GM21576 (cell line): Measurements from ENCODE around the gene PHGDH.
"Not testable (repeated sequence)": the region's sequence is repeated elsewhere in the genome, so short reads cannot be mapped to it uniquely, and the experiment has no call there.

ENCODE experiments used
- ATAC-seq: cut with Tn5 transposase; IDR thresholded peaks from one replicate; pipeline ENCODE4 v1.9.1; 2021; ENCODE audit warnings: mild to moderate bottlenecking, moderate library complexity; ENCODE audit not compliant: unreplicated experiment

Gene PHGDH

DNA sequence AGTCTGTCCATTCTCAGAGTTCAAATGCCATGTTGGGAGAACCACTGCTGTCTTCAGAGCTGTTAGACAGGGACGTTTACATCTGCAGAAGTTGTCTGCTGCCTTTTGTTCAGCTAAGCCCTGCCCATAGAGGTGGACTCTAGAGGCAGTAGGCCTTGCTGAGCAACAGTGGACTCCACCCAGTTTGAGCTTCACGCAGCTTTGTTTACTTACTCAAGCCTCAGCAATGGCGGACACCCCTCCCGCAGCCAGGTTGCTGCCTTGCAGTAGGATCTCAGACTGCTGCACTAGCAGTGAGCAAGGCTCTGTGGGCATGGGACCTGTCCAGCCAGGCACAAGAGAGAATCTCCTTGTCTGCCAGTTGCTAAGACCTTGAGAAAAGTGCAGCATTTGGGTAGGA, 14.9 kb upstream of the PHGDH start:
- ATAC-seq, result not testable (repeated sequence)

DNA sequence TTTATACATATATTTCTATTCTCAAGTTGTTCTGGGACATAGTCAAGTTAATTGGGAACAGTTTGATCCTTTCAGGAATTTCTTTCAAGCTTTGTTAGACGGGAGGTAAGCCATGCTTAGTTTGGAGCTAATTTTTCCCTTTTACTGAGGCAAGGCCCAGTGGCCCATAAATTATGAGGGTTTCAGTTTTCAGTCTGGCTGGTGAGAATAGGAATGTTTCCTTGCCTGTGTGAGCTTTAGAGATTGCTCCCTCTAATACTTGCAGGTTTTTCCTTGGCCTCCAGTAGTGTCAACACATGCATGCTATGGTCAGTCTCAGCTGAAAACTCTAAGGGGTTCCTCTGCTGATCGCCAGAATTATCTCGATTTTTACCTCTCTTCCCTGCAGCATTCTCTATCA, 14.1 kb upstream of the PHGDH start:
- no peak for ATAC-seq

DNA sequence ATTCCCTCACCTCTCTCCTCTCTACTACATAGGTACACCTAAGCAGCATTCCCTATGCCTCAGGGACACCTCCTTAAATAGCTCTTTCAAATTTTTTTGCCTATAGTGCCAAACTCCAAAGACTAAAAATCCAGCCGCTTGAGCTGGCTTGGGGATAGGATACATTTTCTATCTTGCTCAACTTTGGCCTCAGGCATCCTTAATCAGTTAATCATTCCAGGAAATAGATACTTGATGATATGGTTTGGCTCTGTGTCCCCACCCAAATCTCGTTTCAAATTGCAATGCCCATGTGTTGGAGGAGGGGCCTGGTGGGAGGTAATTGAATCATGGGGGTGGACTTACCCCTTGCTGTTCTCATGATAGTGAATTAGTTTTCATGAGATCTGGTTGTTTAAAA, 11.4 kb upstream of the PHGDH start:
- no peak for ATAC-seq

DNA sequence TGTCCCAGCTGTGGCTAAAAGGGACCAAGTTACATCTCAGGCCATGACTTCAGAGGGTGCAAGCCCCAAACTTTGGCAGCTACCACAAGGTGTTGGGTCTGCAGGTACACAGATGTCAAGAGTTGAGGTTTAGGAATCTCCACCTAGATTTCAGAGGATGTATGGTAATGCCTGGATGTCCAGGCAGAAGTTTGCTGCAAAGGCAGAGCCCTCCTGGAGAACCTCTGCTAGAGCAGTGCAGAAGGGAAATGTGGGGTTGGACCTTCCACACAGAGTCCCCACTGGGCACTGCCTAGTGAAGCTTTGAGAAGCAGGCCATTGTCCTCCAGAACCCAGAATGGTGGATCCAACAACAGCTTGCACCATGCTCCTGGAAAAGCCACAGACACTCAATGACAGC, 10.1 kb upstream of the PHGDH start:
- no peak for ATAC-seq

DNA sequence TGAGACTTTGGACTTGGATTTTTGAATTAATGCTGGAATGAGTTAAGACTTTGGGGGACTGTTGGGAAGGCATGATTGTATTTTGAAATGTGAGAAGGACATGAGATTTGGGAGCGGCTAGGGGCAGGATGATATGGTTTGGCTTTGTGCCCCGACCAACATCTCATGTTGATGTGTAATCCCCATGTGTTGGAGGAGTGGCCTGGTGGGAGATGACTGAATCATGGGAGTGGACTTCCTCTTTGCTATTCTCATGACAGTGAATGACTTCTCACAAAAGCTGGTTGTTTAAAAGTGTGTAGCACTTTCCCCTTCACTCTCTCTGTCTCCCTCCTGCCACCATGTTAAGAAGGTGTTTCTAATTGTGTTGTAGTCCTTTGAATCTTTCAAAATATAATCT, 9.3 kb upstream of the PHGDH start:
- no peak for ATAC-seq

DNA sequence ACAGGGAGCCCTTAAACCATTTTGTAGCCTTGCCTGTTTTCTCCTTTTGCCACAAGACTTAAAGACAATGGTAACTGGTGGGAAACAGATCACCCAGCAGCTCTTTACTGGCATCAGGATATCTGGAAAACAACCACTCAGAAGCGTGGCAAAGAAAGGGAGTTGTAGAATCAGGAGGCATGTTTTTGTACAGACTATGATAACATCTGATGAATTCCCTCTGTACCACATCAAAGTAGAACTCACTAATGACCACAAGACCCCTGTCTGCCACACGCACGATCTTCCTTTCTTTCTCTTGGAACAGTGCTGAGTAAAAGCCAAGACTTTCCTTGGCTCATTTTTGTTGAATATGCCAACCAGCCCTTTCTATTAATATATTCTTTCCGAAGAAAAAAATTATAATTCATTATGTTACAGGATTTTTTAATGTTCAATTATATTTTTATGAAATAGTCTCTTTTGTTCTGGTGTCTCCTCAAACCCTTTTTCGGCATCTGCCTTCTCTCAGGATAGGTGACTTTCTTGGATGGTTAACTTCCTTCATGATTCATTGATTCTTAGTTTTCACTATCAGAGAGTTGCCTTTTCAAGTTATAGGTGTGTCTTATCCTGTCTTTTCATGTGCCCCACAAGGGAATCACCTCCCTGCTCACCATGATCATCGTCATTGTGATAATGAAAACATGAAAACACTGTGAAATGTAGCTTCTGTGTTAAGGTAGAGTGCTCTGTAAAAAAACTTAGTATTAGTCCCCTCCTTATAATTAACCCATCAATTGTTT, 7.9 kb upstream of the PHGDH start:
- ATAC-seq, result no peak

DNA sequence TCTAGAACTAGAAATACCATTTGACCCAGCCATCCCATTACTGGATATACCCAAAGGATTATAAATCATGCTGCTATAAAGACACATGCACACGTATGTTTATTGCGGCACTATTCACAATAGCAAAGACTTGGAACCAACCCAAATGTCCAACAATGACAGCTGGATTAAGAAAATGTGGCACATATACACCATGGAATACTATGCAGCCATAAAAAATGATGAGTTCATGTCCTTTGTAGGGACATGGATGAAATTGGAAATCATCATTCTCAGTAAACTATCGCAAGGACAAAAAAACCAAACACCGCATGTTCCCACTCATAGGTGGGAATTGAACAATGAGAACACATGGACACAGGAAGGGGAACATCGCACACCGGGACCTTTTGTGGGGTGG, 5.1 kb upstream of the PHGDH start:
- not testable (repeated sequence) for ATAC-seq

DNA sequence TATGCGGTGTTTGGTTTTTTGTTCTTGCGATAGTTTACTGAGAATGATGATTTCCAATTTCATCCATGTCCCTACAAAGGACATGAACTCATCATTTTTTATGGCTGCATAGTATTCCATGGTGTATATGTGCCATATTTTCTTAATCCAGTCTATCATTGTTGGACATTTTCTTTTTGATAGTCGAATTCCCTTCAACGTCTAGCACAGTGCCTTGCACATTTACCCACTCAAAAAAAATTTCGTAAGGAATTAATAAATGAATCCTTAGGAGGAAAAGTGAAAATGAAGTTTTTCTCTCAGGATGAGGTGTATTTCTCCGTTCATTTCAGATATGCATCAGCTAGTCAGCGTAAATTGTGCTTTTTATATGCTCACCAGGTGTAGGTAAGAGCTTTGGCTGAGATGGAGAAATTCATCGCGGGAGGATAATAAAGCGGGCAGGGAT, 354 bp upstream of the PHGDH start:
- ATAC-seq, result not testable (repeated sequence)

DNA sequence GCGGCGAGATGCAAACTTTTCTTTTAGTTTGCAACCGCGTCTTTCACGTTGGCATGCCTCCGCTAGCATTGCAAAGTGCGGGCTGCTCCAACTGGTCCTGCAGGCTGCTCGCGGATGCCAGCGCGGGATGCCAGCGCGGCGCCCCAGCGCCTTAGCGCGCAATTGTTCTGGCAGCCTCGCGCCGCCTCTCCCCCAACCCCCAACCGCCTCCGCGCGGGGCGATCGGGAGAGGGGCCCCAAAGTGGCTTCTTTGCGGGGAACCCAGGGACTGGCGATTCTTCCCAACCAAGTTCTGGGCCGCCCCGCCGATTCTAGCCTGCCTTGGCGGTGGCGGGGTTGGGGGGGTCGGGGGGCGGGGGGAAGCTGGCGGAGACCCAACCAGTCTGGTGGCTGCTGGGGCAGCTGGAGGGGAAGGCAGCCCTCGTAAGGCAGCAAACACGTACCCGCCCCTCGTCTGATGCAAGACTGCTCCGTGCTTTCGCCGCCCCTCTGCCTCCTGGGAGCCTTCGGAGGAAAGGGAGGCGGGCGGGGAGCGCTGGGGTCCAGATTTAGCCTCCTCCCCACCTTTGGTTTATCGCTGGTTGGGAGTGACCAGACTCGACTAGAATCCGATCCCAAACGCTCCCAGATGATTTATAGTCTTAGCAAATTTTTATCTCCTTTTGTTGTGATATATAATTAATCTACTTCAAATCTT, 756 bp downstream of the PHGDH start:
- ATAC-seq, result no peak

DNA sequence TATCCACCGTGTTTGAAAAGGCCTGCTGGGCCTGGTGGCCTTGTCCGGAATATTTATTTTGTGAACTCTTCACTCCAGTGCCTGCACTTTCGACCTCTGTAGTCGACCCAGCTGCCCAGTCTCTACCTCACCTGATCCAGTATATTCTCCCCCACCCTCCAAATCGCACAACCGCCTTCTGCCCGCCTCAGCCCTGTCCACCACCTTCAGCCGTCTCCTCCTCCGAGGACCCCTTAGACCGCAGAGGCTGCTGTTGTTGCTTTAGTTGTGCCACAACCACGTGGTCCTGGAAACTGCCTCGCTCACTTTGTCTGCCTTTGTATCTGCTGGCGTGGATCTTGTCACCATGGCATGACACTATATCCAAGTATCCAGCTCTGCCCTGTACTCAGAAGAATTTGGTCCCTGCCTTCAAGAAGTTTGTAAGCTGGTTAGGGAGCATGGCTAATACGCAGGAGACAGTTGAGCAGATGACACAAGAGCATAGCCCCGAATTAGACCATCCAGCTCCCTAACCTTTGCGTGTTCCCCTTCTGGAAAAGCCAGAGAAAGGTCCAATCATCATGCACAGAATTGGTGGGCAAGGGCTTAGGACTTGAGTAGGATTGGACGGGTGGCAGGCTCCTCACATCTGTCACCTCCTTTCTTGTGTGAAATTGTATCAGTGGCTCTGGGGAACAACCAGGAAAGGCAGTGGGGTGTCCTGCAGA, 1.5 kb downstream of the PHGDH start:
- no peak for ATAC-seq

DNA sequence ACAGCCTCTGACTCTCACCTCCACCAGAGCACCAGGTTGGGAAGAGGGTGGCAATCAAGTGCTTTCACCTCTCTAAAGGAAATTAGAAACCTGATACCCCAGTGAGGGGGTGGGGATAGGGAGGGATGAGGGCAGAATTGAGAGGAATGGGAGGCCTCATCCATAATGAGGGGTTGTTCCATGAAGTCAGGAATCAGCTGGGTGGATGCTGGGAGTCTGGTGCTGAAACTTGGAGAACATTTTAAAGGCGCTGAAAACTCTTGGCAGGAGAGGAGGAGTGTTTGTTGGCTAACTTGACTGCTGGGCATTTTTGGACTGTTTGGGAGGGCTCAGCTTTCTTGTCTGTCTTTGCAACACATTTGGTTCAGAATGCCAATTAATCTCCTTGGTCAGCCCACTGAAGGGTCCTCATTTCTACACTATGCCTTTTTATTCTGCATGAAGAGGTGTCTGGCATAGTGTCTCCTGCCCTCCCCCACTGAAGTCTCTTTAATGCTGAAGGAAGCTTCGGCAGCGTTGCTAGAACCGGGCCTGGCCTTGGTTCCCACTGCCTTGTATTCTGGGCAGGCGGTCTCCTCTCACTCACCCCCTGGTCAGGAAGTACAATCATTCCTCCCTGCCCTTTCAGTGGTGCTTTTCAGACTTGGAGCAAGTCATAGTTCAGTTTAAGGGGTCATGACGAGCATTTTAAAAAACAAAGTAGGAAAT, 2.2 kb downstream of the PHGDH start:
- no peak for ATAC-seq

DNA sequence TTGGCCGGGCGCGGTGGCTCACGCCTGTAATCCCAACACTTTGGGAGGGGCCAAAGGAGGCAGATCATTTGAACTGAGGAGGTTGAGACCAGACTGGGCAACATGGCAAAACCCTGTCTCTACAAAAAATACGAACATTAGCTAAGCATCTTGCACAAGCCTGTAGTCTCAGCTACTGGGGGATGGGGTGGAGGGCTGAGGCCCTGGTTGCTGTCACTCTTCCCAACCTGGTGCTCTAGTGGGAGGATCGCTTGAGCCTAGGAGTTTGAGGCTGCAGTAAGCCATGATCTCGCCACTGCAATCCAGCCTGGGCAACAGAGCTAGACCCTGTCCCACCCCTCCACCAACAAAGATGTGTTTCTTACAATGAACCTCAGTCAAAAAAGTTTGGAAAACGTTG, 2.8 kb downstream of the PHGDH start:
- no peak for ATAC-seq

DNA sequence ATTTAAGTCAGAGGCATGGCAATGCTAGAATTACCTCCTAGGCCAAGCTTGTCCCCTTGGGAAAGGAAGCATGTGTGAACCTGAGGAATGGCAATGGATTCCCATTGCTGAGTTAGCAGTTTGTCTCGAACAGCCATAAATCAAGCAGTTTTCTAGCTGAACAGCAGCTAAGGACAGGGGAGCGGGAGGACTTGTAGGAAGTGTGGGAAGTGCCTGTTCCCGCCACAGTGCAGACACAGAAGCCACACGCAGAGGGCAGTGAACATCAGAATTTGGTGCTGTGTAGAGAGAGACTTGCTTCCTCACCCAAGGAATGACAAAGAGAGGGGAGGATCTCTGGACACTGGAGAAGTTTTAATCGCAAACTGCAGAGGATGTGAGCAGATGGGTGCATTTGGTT, 3.8 kb downstream of the PHGDH start:
- ATAC-seq, result no peak

DNA sequence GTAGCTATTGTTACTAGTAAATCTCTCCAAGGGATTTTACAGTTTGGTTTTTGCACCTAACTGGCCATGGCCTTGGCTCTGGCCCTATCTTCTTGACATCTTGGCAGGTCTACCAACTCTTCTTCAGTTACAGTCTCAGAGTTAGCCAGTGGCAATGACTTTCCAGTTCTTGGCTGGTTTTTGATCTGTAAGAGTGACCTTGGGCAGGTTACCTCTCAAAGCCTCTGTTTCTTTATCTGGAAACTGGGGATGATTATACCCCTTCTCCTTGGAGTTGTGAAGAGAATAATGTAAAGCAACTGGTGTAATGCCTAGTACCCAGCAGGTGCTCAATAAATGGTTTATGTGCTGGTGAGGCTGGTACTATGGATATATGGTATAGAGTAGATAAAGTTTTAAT, 6.7 kb downstream of the PHGDH start:
- ATAC-seq, result no peak

DNA sequence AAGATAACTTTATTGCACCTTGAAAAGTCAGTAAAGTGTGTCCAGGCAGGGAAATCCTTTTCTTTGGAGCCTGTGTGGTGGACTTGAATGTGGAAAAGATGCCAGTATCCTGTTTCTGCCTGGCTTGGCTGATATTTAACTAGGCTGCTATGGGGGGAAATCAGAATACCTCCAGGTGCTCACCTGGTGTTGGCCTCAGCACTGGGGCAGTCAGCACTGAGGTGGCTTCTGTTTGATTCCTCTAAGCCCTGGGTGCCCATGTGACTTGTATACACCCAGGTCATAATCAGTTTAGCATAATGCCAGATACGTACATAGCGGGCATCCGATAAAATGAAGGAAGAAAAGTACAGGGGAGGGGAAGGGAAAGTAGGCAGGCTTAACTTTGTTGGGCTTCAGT, 7.2 kb downstream of the PHGDH start:
- ATAC-seq, result no peak

DNA sequence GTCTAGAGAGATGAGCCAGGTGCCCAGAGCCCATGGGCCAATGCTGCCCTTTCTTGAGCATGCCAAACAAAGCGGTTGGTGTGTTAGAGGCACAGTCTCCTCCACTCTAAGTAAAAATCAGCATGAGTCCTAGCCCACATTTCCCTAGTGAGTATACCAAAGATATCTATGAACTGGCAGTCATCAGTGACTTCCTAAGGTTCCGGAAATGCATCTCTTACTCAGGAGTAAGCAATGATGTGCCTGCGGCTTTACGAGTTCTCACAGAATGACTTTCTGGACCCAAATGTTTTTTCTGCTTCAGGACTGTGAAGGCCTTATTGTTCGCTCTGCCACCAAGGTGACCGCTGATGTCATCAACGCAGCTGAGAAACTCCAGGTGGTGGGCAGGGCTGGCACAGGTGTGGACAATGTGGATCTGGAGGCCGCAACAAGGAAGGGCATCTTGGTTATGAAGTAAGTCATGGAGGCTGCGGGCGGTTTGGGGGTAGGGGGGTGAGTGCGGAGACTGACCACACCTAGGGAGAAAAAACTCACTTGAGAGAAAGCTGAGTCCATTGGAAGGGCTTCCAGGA, 9.2 kb downstream of the PHGDH start:
- no peak for ATAC-seq

DNA sequence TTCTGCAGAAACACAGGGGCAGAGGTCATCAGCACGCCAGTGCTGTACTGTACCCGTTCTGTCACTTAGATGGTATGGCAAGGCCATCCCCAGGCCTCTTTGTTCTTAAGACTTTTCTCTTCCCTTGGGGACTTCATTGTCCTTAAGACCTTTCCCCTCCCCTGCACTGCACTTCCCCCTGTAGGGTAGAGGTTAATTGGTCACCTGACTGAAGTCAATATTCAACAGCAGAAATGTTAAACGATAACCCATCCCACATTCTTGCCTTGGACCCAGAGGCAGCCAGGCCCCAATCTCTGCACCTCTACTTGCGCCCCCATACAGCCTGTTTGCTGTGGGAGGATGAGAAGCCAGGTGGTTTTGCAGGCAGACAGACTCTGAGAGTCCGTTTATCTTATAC, 10.2 kb downstream of the PHGDH start:
- no peak for ATAC-seq

DNA sequence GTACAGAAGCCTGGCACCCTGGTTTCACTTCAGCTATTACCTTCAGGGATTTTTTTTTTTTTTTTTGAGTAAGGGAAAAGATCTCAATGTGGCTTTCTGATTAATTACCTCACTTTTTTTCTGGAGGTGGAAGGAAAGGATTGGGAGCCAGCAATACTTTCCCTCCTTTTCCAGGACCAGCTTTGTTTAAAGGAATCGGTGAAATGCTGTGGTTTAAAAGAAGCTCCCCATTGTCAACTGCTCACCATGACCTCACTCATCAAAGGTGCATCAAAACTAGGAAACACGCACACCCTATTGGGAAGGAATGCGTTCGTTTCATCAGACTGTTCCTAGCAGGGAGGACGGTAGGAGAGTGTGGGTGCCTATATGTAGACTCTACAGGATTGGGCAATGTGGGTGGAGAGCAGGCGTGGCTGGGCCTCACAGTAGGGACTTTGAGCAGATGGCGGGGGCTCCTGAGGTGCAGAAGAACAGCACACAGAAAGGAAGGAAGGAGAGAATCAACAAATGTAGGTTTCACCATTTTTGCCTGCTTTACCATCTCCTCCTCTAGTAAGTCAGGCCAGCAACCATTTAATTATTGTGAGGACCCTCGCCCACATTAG, 13.0 kb downstream of the PHGDH start:
- ATAC-seq, result no peak

DNA sequence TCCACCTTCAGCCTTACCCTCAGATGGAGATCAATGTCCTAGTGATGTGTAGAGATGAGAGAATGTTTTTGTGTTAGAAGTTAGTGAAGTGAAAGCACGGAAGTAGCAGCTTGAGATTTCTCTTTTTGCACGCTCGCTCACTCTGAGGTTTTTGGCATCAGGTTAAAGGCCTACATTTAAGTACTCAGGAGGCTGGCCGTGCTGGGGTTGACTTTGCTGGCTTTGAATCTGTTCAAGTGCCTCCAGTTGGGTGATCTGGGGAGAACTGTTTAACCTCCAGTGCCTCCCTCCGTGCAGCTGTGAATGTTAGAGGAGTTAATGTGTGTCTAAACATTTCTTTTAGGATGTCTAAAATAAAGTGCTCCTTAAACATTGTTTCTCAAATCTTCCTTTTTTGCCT, 13.9 kb downstream of the PHGDH start:
- no peak for ATAC-seq

DNA sequence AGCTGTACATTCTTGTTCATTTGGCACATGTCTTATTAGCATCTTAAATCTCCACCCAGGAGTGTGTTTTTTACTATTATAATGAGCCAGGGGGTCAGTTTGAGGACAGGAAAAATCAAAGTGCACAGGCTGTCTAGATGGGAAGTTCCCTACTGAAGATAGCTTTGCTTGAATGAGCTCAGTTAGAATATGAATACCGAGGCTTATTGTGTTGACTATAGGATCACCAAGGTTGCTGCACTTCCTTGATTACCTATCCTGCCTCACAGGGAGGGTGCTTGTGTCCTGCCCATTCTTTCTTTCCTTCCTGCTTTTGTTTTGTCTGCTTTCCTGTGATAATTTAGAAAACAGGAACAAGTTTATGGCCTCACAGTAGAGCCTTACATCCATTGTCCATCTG, 16.3 kb downstream of the PHGDH start:
- no peak for ATAC-seq

DNA sequence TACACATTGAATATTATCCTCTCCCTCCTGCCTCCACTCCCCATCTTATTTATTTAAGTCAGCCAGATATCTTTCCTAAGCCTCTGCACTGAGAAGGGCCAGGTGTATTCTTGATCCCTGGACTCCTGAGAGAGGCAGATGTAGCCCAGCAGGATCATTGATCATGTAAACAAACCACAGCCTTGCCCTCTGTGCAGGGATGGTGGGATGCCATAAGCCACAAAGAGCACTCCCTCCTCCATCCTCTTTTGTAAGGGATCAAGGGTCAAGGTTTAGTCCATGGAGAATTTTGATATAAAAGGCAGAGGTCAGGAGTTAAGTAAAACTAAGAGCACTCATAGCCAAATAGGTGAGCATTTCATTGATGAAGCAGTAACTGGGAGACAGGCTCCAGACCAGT, 17.3 kb downstream of the PHGDH start:
- no peak for ATAC-seq
